GM19468 (cell line): Measurements from ENCODE around the gene STMN3.

Experiments
- ATAC-seq: cut with Tn5 transposase; IDR thresholded peaks from one replicate; pipeline ENCODE4 v1.9.1; 2021; ENCODE audit warnings: mild to moderate bottlenecking, moderate library complexity, moderate number of reproducible peaks; ENCODE audit not compliant: unreplicated experiment; ENCODE audit errors: extremely low read depth

Gene STMN3

DNA sequence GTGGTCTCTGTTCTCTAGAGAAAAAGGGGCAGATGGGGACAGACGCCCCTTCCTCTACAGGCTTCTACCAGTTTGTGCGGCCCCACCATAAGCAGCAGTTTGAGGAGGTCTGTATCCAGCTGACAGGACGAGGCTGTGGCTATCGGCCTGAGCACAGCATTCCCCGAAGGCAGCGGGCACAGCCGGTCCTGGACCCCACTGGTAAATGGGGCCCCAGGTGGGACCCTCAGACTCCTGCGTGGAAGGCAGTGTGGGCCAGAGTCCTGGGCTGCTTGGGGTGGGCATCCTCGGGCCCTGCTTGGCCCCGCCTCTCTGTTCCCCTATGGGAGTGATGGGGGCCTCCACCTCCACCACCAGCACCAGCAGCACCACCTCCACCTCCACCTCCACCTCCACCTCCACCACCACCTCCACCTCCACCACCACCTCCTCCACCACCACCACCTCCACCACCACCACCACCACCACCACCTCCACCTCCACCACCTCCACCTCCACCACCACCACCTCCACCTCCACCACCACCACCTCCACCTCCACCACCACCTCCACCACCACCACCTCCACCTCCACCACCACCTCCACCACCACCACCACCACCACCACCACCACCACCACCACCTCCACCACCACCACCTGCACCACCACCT, 40.0 kb upstream of the STMN3 start:
- ATAC-seq, result no peak

DNA sequence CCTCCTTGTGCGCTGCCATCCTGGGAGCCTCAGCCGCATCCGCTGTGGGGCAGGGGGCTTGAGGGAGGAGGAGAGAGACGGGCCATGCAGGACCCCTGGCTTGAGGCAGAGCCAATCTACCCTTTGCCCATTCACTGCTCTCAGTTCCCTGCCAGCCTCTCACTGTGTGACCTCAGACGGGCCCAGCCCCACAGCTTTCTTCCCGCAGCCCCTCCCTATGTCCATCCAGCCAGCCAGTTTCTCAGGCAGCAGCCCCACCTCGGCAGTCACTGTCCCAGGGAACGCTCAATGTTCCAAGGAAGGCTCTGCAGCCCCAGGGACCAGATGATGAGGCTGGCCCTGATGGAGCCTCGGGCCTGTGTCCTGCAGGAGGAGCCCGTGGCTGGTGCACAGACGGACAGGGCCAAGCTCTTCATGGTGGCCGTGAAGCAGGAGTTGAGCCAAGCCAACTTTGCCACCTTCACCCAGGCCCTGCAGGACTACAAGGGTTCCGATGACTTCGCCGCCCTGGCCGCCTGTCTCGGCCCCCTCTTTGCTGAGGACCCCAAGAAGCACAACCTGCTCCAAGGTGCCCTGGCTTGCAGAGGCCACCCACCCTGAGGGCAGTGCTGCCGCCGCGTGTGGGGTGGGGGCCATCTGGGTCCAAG, 39.3 kb upstream of the STMN3 start:
- no peak for ATAC-seq

DNA sequence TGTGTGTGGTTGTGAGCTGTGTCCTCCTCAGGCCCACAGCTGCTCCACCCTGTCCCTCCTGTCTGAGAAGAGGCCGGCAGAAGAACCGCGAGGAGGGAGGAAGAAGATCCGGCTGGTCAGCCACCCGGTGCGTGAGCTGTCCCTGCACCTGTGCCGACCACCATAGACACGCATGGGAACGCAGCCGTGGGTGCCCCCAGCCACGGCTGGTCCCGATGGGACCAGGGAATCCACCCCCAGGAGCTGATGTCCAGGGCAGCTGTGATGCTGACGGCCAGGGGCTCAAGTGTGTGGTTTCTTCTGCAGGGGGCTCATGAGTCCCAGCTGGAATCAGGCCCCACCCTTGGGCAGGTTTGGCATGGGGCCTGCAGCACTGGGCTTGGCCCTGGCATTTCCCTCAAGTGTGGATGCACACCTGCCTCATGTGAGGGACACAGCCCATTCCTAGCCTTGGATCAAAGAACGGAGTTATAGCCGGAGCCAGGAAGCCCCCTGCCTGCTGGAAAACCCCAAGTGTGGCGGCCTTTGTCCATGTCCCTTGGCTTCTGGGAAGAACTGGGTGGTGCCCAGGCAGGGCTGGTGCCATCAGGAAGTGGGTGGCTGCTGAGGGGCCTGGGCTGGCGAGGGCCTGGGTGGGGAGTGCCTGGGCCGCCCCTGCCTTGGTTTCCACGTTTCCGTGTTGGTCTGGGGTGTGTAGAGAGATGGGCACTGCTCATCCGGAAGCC, 38.6 kb upstream of the STMN3 start:
- no peak for ATAC-seq

DNA sequence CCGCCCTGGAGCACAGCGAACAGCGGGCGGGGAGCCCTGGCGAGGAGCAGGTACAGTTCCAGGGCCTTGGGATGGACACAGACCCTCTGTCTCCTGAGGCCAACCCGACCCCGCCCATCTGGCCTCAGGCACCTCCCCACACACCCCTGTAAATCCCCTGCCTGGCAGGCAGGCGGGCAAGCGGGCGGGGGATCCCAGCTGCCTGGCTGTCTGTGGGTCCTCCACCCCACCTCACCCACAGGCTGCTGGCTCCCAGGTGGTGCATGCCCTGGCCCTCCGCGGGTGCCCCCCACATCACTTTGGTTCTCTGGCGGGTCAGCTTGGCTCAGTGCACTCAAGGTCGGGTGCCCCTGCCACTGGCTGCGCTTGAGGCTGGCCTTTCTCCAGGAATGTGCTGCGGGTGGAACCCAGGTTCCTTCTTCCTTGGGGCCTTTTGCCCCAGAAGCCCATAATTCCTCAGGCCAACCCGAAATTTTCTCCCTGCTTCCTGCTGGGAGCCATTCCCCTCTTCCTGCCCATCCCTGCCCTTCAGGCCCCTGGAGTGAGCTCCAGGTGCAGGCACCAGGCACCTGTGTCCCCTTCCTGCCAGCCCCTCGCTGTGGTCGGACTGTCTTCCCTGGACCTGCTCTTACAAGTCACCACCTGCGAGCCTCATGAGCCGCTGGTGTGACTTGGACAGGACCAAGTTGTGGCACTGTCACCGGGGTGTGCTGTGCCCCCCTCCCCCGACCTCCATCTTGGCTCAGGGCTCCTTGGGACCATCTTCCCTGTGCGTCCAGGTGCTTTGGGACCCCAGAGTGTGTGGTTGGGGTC, 37.9 kb upstream of the STMN3 start:
- ATAC-seq, result no peak

DNA sequence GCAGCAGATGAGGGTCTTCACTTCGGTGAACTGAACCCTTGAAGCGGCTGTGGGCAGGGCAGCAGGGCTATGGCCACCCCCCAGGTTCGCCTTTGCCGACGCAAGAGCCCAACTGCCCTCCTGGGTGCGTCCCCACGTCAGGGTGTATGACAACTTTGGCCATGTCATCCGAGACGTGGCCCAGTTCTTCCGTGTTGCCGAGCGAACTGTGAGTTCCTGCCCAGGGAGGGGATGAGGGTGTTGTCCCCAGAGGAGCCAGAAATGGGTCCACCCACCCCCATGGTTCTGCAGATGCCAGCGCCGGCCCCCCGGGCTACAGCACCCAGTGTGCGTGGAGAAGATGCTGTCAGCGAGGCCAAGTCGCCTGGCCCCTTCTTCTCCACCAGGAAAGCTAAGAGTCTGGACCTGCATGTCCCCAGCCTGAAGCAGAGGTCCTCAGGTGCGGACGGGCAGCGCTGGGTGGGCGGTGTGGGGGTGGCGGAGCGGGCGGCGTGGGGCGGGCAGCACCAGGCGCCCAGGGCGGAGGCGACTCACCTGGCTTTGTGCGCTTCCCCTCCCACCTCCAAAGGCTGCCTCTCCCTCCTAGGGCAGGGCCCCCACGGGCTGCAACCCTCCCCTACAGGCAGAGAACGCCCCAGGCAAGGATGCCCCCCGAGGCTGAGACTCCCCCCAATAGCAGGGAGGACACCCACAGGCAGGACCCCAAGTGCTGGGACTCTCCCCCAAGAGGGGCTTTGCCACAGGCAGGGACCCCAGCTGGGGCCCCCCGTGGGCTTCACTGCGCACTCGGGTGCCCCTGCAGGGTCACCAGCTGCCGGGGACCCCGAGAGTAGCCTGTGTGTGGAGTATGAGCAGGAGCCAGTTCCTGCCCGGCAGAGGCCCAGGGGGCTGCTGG, 37.0 kb upstream of the STMN3 start:
- ATAC-seq, result no peak

DNA sequence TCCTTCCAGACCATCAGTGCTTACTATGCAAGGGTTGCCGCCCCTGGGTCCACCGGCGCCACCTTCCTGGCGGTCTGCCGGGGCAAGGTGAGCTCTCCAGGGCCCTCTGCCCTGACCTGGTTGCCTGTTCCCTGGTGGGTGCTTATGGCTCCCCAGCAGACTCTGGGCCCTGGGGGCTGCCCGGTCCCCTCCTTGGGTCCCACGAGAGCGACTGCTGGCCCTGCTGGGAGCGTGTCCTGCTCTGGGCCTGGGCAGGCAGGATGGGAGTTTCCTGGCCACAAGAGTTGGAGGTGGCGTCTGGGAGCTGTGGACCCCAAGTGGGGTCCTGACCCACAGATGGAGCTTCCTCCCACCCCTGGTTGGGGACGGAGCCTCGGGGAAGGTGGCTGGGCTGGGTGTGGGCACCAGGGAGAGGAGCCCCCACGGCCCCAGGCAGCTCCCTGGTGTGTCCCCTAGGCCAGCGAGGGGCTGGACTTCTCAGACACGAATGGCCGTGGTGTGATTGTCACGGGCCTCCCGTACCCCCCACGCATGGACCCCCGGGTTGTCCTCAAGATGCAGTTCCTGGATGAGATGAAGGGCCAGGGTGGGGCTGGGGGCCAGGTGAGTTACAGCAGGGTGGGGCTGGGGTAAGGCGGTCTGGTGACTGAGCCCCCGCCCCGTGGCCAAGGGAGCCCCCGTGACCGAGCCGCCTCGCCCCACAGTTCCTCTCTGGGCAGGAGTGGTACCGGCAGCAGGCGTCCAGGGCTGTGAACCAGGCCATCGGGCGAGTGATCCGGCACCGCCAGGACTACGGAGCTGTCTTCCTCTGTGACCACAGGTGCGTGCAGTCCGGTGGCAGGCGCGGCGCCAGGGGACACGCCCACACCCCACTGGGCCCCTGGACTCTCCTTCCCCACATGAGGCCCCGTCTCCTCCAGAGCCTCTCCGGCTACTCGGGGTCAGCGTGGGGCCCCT, 36.1 kb upstream of the STMN3 start:
- no peak for ATAC-seq

DNA sequence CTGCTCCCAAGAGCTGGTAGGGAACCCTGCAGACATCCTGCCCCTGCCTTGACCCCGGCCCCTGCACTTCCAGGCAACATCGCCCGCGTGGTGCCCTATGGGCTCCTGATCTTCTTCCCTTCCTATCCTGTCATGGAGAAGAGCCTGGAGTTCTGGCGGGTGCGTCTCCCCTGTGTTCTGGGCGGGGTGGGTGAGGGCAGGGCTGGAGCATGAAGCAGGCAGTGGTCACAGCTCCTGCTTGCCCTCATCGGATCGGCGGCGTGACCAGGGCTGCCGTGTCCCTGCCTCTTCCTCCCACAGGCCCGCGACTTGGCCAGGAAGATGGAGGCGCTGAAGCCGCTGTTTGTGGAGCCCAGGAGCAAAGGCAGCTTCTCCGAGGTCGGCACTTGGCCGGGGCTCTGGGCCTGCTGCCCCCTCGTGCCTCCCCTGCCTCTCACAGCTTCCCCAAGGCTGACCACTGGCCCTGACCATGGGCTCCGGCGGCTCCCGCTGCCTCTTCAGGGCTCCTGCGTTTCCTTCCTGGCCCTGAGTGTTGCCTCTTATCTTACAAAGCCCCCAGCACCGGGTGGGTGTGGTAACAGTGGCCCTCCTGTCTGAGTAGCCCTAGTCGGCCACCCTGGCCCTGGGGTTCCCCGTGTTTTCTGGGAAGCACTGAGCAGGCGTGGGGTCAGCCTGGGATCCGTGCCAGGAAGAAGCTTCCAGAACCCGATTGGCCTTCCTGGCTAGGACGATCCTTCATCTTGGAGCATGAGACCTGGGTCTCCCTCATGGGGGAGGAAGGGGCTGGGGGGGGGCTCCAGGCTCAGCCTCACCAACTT, 35.2 kb upstream of the STMN3 start:
- no peak for ATAC-seq

DNA sequence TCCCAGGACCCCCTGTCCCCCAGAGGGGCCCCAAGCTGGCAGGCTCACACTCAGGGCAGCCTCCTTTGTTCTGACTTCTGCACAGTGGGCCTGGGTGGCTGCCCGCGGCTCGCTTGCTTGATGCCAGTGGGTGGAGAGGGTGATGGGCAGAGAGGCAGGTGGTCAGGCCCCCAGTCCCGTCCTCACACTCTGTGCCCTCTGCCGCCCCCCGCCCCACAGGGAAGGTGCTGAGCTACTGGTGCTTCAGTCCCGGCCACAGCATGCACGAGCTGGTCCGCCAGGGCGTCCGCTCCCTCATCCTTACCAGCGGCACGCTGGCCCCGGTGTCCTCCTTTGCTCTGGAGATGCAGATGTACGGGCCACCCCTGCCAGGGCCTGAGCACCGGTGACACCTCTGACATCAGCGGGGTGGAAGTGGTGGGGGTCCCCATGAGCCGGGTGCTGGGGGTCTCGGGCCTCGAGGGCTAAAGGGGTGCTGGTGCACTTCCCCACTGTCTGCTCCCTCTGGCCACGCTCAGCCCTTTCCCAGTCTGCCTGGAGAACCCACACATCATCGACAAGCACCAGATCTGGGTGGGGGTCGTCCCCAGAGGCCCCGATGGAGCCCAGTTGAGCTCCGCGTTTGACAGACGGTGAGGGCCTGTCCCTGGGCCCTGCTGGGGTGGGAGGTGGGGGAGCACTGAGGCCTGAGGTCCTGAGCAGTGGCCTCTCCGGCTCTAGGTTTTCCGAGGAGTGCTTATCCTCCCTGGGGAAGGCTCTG, 34.4 kb upstream of the STMN3 start:
- ATAC-seq, result no peak

DNA sequence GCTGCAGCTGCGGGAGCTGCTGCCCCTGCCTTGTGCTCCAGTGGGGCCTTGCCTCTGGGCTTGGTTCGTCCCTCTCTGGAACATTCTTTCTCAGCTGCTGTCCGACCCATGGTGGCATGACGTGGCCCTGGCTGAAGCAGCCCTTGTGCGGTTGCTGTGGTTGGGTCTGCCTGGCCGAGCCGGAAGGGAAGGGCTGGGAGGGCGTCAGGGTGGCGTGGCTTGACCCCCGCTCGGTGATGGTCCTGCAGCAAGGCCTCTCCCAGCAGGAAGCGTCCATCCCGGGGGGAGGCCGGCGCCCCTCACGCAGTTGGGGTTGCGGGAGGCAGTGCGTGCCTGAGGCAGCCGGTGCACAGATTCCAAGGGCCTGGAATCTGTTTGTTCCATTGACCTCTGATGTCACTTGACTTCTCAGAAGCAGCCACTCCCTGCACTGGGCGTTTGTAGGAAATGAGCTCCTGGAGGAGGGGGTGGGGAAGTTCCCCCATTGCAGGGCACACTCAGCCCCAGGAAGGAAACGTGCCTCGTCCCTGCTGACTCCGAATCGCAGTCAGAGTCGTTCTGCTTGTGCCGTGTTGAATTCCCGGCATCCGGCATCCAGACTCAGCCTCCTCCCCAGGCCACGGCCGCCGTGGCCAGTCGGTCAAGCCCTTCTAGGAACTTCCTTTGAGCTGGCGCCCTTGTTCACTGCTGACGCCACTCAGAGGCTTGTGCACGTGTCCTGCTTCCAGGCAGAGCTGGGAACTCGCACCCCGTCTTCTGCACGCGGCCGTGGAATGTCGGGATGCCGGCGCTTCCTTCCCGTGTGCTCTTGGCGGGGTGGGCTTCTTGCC, 33.5 kb upstream of the STMN3 start:
- ATAC-seq, result no peak

DNA sequence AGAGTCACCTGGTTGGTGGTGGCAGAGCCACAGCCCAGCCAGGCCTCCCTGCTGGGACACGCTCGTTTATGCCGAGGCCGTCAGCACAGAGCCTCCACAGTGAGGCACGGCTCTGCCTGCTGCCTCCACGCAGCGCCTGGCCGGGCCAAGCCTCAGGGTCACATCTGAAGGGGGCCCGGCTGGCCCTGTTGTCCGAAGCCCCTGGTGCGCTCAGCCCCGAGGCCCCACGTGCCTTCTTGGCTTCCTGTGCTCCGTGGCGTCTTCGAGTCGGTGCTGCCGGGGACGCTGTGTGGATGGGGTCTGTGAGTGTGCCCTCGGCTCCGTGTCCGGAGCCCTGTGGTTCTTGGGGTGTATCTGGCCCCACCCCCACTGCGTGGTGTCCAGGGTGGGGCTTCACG, 32.9 kb upstream of the STMN3 start:
- ATAC-seq, result no peak

DNA sequence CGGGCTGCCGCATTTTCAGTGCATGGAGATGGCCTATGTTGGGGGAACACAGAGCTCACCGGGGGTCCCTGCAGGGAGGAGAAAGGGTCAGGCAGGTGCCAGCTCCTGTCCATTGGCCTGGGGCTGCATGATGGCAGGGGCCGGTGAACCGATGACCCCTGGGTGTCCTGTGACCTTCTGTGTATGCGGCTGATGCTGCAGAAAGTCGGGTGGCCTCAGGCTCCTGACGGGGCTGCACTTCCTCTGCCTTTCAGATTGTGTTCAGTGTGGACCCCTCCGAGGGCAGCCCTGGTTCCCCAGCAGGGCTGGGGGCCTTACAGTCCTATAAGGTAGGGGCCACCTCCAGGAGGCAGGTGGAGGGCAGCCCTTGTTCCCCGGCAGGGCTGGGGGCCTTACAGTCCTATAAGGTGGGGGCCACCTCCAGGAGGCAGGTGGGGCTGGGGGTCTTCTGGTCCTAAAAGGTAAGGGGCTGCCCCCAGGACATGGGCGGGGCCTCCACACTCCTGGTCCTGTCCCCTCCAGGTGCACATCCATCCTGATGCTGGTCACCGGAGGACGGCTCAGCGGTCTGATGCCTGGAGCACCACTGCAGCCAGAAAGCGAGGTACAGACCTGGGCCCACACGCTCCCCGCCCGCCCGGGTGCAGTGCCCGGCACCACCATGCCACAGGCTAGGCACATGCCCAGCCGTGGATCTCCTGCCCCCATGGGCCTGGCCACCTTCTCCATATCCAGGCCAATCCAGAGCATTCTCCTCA, 32.2 kb upstream of the STMN3 start:
- no peak for ATAC-seq

DNA sequence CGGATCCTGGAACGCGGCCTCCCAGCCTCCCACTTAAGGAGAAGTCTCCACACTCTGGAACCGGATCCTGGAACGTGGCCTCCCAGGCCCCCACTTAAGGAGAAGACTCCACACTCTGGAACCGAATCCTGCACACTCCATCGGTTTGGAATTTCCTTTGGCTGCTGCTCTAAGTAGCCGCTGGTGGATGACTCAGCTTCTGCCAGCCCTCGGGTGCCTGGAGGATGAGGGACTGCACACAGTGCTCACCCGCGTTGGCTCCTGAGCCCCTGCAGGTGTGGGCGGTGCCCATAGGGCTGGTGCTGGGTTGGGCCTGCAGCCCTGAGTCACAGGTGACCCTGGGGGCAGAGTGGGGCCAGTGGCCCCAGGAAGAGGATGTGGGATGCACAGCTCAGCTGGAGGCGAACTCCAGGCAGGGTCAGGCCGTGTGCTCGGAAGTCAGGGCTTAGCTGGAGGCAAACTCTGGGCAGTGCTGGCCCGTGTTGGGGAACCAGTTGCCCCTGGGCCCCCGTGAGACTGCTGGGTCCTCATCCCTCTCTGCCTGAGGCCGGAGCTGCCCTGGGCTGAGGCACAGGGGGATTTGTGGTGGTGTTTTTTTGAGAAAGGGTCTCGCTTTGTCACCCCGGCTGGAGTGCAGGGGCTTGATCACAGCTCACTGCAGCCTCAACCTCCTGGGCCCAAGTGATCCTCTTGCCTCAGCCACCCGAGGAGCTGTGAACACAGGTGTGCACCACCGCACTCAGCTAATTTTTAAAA, 29.3 kb upstream of the STMN3 start:
- ATAC-seq, result no peak

DNA sequence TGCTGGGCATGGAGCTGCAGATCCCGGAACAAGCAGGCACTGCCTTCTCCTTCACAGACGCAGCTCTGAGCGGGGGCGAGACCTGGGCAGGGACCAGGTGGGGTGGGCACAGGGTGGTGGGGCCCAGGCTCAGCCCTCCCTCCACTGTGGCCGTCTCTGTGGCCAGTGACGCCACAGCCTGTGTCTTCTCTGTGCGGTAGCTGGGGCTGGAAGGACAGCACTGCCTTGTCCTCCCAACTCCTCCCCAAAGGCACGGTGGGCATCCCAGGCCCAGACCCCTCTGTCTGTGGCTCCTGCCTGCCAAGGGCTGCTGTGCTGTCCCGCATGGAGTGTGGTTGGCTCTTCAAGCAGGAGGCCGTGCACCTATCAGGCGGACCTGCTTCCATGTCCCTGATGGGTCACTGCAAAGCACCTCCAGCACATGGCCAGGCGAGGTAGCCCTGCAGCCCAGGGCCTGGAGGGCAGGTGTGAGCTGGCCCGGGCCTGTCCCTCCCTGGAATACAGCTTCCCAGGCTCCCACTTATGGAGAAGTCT, 28.5 kb upstream of the STMN3 start:
- no peak for ATAC-seq

DNA sequence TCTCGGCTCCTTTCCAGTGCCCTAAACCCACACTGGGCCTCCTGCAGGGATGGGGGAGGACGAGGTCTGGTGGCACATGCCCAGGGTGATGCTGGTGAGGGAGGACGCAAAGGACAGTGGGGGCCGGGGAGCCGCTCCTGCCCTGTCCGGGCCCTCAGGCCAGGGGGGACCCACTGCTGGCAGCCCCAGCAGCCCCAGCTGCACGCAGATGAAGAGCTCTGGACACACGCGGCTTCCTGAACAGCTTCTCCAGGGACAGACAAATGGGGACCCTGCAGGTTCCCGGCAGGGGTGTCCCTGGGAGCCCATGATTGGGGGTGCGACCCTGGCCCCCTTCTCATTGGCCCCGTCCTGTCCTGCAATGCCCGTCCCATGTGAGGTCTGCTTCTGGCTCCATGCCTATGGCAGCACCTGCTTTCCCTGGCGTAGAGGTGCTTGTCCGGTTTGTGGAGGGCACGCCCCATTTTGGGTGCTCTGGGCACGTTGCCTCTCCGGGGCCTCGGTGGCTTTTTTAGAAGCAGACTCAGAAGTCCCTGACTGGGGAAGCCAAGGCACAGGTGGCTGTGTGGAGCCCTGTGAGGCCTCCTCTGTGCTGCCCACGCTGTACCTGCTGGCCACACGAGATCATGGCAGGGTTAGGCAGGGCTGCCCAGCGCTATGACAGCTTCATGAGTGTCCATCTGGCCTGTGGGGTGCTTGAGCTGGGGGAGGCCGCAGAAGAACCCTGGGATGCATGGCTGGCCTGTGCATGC, 27.8 kb upstream of the STMN3 start:
- ATAC-seq, result no peak
